Embryonic facial prominence (tissue), 1 donor: ENCODE data around the gene PNMA6A.
"Not testable (repeated sequence)": the region's sequence is repeated elsewhere in the genome, so short reads cannot be mapped to it uniquely, and the experiment has no call there.

Experiments used
- DNase-seq: peaks from one replicate; pipeline ENCODE4 v3.0.0-alpha.2; 2016; ENCODE audit errors: extremely low spot score

PNMA6A gene

DNA sequence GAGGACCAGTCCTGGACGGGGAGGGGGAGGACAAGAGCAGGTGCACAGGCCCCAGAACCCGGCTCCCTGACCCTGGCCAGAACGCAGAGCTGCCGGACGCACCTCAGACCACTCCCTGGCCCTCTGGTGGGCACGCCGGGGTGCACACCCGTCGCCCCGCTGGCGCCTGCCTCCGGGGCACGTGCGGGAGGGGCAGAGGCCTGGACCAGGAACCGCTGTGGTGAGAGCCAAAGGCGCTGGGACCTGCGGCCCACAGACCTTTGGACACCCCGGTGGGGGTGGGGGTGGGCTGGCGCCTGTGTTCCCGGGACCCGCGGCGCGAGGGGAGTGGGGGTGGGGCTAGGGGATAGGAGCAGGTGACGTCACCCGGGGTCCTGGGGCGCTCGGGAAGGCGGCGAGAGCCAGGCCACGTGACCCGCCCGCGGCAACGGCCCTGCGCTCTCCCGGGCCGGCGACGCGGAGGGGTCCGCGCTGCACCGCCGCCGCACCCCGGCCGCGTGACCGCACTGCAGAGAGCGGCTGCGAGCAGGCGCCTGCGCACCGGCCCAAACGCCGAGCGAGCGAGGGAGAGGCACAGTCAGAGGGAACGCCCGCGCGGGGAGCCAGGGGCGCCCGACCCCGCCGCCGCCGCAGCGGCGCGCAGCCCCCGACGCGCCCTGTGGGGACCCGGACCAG, at the start of gene PNMA6A:
TSS of gene PNMA6A (plus strand) at position 546 of the 675 bp plus-strand sequence. CDS start 609 bp downstream, outside the sequence.
- DNase-seq, result not testable (repeated sequence)

DNA sequence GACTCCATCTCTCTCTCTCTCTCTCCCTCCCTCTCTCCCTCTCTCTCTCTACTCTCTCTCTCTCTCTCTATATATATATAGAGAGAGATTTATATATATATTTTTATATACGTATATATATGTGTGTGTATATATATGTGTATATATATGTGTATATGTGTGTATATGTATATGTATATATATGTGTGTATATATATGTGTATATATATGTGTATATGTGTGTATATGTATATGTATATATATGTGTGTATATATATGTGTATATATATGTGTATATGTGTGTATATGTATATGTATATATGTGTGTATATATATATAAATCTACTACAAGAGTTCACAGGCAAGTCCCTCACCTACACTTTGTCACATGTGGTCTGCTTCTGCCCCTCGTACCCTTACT, 45.8 kb upstream of the PNMA6A start:
- not testable (repeated sequence) for DNase-seq

- DNase-seq, result not testable (repeated sequence)
Measured at GRCh38 chrX:153028487-153028886, 43.8 kb upstream of the PNMA6A start.

- DNase-seq, result no peak
Measured at GRCh38 chrX:153029162-153029561, 43.1 kb upstream of the PNMA6A start.

DNA sequence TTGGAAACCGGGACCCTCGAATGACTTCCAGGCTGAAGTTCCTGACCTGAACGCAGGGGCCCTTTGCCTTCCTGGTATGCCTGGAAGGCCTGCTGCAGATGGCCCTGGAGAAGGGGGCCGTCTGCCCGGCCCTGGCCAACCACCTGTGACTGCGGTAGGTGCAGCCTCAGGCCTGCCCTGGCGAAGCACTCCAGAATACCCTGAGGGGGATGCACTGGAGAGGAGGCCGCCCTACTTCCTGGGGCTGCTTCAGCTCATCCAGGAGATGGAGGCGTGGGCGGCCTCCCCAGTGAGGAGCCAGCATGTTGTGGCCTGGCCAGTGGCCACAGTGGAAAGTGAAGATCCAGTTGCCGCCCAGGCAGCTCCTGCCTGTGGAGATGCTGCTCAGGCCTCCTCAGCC, 42.4 kb upstream of the PNMA6A start:
- no peak for DNase-seq

GRCh38 chrX:153030801-153031200, 41.5 kb upstream of the PNMA6A start:
- DNase-seq, result no peak

DNA sequence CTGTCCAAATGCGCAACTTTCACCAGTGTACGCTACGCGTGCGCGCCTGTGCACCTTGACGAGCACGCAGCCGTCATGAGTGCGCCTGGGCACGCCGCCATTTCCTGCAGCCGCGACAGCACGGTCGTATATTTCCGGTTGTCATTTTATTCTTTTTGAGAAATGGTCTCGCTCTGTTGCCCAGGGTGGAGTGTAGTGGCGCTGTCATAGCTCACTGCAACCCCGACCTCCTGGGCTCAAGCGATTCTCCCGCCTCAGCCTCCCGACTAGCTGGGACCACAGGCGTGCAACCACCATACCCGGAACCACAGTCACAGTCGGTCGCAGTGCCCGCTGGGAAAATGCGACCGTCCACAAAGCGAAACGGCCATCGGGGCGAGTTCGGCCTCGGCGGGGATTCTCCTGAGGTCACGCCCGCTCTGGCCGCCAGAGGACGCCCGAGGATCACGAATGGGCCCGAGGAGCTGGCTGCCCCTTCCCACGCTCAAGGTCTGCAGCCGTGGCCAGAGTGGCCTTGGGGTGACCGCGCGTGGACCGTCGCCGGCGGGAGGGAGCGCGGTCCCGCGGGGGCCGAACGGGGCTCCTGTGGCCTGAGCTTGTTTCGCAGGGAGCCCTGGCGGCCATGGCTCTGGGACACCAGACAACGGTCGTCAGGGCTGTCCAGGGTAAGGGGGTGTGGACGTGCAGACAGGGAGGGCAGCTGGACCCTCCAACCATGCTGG, 39.7 kb upstream of the PNMA6A start:
- DNase-seq, result no peak

DNA sequence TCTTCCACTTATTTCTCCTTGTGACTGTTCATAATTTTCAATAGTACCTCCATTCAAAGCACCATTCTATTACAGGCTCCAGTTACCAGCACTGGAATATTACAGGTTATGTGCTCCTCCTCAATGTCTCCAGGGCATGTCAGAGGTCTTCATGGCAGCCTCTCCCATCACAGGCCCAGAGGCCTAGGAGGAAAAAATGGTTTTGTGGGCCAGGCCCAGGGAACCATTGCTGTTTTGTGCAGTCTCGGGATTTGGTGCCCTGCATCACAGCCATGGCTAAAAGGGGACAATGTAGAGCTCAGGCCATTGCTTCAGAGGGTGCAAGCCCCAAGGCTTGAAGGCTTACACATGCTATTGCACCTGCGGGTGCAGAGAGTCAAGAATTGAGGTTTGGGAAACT, 23.2 kb upstream of the PNMA6A start:
- no peak for DNase-seq

DNA sequence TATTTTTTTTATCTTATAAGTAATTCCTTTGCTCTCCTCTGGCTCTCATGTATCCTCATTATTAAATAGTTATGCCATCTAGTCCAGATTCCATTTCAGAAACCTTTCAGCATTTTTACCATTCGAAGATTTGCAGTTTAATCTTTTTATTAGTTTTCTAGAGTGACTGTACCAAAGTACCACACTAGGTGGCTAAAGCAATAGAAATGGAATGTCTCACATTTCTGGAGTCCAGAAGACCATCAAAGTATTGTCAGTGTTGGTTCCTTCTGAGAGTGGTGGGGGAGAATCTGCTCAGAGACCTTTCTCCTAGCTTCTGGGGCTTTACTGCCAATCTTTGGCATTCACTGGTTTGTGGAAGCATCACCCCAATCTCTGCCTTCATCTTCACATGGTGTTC, 19.7 kb upstream of the PNMA6A start:
- no peak for DNase-seq

- no peak for DNase-seq
Measured at GRCh38 chrX:153055871-153056749, 16.1 kb upstream of the PNMA6A start, which contains the start of gene PNMA3. Gene PNMA3, plus strand, starts transcription at chrX:153056470. Its CDS starts 586 bp downstream, at chrX:153057056.

DNA sequence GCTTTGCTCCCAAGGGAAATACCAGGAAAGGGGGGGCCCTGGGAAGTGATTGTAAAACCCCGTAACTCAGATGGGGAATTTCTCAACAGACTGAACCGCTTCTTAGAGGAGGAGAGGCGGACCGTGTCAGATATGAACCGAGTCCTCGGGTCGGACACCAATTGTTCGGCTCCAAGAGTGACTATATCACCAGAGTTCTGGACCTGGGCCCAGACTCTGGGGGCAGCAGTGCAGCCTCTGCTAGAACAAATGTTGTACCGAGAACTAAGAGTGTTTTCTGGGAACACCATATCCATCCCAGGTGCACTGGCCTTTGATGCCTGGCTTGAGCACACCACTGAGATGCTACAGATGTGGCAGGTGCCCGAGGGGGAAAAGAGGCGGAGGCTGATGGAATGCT, 15.0 kb upstream of the PNMA6A start:
- DNase-seq, result no peak

DNA sequence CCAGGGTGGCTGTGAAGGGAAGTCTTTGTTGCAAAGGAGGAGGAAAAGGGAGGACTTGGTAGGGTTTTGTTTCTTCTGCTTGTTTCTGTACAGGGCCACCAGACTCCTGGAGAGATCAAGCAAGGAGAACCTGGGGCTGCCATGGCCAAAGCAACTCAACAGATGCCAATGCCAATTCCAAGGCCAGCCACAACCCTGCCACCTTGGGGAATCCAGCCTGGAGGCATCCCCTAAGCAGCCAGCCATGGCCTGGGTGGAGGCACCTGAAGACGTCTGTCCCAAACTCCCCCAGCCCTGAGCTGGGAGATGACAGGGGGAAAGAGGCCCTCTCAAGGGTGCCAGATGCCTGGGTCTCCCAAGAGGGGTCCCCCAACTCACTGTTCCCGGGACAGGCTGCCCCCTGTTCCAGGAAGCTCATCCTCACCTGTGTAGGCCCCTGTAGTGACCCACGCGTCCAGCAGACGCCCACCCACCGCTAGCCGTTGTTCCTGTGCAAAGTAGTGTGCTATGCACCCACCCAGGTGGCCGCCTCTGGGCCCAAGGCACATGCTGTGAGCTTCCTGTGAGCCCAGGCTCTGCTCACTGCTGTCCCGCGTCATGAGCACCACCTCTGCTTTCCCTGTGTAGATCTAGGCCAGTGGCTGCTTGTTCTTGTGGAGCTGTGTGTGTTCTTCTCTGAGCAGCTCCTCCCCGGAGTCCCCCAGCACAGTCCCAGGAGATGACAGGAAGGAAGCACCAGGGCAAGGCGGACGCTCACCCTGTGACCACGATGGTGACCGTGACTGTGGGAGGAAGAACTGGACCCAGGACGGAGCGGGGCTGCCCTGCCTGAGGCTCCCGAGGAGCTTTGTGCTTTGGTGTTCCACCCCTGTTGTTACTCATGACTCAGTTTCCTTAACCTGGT, 12.8 kb upstream of the PNMA6A start:
- DNase-seq, result no peak

- no peak for DNase-seq
Measured at GRCh38 chrX:153060095-153060445, 12.2 kb upstream of the PNMA6A start.

GRCh38 chrX:153061732-153062131, 10.5 kb upstream of the PNMA6A start:
- DNase-seq, result no peak

GRCh38 chrX:153063315-153063714, 8.9 kb upstream of the PNMA6A start:
- no peak for DNase-seq

- DNase-seq, result no peak
Measured at GRCh38 chrX:153064061-153064460, 8.2 kb upstream of the PNMA6A start.

DNA sequence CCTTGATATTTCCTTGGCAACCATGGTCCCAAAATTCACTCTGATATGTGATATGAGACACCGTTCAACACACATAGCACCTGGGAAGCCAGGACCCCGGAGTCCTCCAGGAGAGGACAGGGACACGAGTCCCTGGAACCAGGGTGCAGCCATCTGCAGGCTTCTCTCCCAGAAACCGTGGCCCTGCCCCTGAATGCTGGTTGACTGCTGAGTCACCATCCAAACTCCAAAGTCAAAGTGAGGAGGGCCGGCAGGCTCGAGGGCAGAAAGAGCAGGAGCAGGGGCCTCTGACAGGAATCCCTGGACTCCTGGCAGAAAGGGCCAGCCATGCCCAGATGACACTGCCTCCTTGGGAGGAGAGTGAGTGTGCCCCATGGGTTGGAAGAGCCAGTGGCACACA, 6.9 kb upstream of the PNMA6A start:
- no peak for DNase-seq

GRCh38 chrX:153066402-153066801, 5.9 kb upstream of the PNMA6A start:
- not testable (repeated sequence) for DNase-seq

DNA sequence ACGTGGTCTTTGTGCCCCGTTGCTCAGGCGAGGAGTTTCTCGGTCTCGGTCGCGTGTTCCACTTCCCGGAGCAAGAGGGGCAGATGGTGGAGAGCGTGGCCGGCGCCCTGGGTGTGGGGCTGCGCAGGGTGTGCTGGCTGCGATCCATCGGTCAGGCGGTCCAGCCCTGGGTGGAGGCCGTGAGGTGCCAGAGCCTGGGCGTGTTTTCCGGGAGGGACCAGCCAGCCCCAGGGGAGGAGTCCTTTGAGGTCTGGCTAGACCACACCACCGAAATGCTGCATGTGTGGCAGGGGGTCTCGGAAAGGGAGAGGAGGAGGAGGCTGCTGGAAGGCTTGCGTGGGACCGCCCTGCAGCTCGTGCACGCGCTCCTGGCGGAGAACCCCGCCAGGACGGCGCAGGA, 1.1 kb downstream of the PNMA6A start:
- not testable (repeated sequence) for DNase-seq

- no peak for DNase-seq
Measured at GRCh38 chrX:153074262-153074899, 2.1 kb downstream of the PNMA6A start.

GRCh38 chrX:153074935-153075334, 2.7 kb downstream of the PNMA6A start:
- DNase-seq, result no peak
